GM19452 (cell line): ENCODE measurements around the gene CCDC149.

Experiments
- ATAC-seq: cut with Tn5 transposase; IDR thresholded peaks from one replicate; pipeline ENCODE4 v1.9.1; 2021; ENCODE audit not compliant: unreplicated experiment

The CCDC149 gene

GRCh38 chr4:24805566-24805965 is 107.3 kb downstream of the CCDC149 start:
- ATAC-seq, result no peak

DNA sequence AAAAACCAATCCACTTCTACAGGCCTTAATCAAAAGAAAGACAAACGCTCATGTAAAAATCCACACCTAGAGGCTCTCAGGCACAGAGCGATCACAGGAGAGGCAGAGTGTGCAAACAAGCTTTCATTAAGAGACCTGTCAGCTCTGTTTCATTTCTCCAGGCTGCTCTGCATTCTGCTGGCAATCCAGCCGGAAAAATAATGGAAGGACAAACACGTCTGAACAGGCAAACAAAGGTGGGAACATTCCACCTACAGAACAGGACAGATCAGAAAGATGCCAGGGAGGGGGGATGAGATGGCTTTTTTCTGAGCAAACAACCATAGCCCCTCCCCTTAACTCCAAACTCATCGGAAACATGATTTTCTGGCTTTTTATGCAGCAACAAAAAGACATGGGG is 107.8 kb downstream of the CCDC149 start:
- ATAC-seq, result no peak

- ATAC-seq, result no peak
Observed at GRCh38 chr4:24802648-24803047, 110.2 kb downstream of the CCDC149 start.

GRCh38 chr4:24801136-24801855 is 111.5 kb downstream of the CCDC149 start:
- ATAC-seq, result no peak

- ATAC-seq, result no peak
Observed at GRCh38 chr4:24800325-24800895, 112.4 kb downstream of the CCDC149 start.

DNA sequence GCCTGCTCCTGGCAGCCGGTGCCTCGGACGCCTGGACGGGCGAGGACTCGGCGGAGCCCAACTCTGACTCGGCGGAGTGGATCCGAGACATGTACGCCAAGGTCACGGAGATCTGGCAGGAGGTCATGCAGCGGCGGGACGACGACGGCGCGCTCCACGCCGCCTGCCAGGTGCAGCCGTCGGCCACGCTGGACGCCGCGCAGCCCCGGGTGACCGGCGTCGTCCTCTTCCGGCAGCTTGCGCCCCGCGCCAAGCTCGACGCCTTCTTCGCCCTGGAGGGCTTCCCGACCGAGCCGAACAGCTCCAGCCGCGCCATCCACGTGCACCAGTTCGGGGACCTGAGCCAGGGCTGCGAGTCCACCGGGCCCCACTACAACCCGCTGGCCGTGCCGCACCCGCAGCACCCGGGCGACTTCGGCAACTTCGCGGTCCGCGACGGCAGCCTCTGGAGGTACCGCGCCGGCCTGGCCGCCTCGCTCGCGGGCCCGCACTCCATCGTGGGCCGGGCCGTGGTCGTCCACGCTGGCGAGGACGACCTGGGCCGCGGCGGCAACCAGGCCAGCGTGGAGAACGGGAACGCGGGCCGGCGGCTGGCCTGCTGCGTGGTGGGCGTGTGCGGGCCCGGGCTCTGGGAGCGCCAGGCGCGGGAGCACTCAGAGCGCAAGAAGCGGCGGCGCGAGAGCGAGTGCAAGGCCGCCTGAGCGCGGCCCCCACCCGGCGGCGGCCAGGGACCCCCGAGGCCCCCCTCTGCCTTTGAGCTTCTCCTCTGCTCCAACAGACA is 113.1 kb downstream of the CCDC149 start:
- ATAC-seq, result no peak

- ATAC-seq, result no peak
Observed at GRCh38 chr4:24799196-24799543, 113.7 kb downstream of the CCDC149 start.

DNA sequence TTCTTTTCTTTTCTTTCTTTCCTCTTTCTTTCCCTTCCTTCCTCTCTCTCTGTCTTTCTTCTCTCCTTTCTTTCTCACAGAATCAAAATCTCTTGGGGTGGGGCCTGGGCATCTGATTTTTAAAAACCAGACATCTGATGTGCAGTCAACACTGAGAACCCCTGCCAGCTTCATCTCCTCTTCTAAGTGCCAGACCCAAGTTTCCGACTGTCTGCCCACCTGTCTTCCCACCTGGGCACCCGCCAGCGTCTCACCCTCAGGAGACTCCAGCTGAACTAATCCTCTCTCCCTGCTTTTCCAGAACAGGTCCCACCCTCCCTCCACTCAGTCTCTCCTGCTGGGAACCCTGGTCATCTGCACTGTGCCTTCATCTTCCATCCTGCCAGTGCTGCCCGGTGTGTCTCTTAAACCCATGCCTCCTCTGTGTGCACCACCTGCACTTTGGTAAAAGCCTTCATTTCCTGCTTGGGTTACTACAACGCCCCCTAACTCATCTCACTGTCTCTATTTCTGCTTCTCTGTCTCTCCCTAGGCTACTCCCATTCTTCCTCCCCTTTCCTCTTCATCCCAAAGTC is 114.7 kb downstream of the CCDC149 start:
- ATAC-seq, result no peak

DNA sequence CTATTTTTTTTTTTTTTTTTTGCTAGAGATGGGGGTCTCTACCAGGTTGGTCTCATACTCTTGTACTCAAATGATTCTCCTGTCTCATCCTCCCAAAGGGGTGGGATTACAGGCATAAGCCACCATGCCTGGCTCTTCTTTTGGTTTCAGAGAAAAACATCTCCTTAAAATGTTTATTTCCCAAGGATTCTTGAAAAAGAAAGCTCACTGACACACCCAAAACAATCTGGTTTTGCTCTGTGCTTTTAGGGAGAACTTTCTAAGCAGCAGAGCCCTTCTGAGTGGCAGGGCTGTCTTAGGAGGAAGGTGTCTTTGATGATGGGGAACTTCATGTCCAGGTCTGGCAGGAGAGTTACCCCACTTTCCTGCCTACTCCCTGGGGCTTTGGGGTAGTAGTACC is 116.2 kb downstream of the CCDC149 start:
- no peak for ATAC-seq

DNA sequence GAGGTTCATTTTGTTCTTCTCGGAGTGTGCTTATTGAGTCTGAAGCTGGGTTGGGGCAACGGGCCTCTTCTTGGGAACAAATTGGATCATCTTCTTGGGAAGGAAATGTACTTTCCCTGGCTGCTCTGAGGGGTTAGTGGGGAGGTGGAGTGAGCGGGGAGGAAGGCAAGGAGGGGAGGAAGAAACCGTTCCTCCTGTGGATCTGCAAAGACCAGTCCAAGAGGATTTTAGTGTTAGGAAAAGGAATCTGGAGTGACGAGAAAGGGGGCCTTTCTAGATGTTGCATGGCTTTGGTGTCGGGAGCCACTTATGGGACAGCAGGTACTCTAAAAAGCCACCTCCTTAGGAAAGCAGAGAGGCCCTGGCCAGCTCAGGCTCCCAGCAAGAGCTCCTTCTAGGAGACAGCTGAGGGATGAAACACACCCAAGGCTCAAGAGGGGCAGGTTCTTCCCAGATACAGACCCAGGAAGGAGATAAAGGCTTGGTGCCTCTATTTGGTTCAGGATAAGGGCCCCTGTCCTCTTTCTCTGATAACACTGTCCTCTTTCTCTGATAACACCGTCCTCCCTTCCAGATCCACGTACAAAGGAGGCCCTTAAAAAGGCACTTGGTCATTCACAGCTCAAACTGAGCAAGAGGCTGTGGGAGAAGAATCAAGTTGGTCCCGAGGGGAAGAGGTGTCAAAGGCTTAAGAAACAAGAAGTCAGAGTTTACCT is 117.0 kb downstream of the CCDC149 start:
- no peak for ATAC-seq

DNA sequence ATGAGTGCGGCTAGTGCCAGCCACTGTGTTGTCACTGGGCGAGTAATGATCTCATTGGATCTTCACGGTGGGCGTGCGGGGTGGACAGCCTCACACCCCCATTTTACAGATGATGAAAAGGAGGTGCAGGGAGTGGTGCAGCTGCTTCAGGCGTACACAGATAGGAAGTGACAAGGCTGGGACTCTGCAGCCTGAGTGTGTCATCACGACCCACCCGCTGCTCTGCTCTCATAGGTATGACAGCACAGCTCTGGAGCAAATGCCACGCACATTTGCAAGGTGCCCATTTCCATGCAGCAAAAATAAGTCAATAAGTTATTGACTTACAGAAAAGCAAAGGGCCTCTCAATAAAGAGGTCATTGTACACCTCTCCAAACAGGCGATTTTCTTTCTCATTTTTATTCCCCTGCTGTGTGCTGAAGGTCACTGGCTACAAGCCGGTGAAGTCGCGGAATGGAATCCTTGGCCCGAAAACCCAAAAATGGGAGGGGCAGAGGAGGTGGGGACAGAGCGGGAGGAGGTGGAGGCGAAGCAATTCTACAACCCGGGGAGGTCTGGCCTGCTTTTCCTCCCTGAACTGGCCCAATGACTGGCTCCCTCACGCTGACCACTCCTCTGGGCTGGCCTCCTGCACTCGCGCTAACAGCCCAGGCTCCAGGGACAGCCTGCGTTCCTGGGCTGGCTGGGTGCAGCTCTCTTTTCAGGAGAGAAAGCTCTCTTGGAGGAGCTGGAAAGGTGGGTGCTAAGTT is 117.8 kb downstream of the CCDC149 start, which contains the start of gene SOD3:
Gene SOD3, plus strand, starts transcription at position 658 of the 750 bp plus-strand sequence. CDS start 3,949 bp downstream, outside the sequence.
- ATAC-seq, result no peak

- ATAC-seq, result no peak
Observed at GRCh38 chr4:24794480-24794879, 118.4 kb downstream of the CCDC149 start.

- ATAC-seq, result no peak
Observed at GRCh38 chr4:24794051-24794450, 118.8 kb downstream of the CCDC149 start.

GRCh38 chr4:24793219-24794005 is 119.4 kb downstream of the CCDC149 start:
- no peak for ATAC-seq

DNA sequence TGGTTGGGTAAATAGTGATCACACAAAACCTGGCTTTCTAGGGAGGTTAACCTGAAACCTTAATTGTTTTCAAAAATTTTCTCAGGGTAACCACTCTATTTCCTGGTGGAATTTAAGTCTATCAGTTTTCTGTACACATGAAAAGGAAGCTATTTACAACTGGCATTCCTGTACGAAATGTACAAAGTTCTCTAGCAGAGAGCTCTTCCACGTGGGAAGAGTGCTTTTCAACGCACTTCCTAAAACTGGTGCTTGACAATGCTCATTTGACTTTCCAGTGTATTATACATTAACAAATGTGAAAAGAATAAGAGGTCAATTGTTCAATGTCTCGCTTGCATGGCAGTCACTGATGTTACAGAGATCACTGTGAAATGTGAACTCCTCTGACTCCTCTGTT is 120.3 kb downstream of the CCDC149 start:
- ATAC-seq, result no peak

- ATAC-seq, result no peak
Observed at GRCh38 chr4:24791043-24791442, 121.8 kb downstream of the CCDC149 start.

DNA sequence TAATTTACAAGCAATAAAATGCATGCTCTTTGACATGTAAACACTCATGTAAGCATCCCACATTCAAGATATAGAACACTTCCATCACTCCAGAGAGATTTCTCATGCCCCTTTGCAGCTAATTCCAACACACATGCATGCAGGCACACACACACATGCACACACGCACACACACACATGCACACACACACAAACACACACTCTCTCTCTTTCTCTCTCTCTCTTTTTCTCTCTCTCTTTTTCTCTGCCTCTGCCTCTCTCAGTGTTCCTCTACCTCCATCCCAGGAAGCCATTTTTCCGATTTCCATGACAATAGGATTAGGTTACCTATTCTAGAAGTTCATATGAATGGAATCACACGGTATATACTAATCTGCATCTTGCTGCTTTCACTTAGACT is 129.3 kb downstream of the CCDC149 start:
- ATAC-seq, result no peak

DNA sequence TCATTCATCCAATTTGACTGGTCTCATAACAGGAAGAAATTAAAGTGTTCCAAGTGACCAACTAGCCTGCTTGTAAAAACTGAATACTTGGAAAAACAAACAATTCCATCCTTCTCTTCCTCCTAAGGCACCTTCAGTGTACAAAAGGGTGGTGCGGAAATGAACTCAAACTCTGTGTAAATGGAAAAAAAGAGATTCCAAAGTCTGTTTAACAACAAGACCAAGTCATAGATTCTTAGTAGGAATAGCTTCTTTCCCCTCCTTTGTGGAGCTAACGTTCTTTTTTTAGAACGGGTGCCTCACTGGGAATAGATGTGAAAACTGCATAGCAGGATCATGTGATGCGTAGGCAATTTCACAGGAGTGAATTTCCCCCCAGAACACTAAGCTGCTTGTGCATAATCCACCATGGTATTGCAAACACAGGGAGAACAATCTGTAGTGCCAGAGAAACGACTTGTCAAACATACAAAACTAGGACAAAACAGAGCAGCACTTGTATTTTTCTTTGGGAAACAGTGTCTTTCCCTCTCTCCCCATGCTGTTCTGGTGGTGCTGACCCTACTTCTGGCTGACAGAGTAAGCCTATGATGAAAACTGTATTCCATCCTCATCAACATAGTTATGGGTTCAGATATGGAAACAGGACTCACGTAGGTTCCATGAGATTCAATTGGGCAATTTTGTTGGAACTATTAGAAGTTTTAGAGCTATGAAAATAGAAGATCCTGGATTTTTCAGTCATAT is 130.7 kb downstream of the CCDC149 start:
- no peak for ATAC-seq

- no peak for ATAC-seq
Observed at GRCh38 chr4:24780936-24781495, 131.8 kb downstream of the CCDC149 start.
